GM19372 (cell line): ENCODE results near the gene MC2R.

Experiments used
- ATAC-seq: cut with Tn5 transposase; IDR thresholded peaks from one replicate; pipeline ENCODE4 v1.9.1; 2021; ENCODE audit warnings: mild to moderate bottlenecking, low read depth, moderate library complexity; ENCODE audit not compliant: unreplicated experiment

MC2R gene

GRCh38 chr18:13915391-13915790 is at the start of gene MC2R:
Gene MC2R, minus strand, starts transcription at chr18:13915536. Its CDS starts 30,018 bp downstream, at chr18:13885518.
- ATAC-seq: no peak

DNA sequence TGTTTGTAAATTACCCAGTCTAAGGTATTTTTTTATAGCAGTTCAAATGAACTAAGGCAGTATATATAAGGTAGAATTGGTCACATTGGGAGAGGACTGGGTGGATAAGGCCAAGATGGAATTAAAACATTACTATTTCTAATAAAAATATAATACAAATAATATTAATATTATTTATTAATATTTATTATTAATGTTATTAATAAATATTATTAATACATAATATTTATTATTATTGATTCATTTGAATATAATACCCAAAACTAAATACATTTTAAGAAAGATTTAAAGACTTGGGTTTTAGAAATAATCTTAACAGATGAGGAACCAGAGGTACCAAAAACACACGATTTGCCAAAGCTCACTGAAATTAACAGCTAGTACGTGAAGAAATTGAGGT is 30.5 kb upstream of the MC2R start:
- no peak for ATAC-seq

GRCh38 chr18:13943338-13943737 is 28.0 kb upstream of the MC2R start:
- no peak for ATAC-seq

GRCh38 chr18:13940326-13940725 is 25.0 kb upstream of the MC2R start:
- ATAC-seq: no peak

DNA sequence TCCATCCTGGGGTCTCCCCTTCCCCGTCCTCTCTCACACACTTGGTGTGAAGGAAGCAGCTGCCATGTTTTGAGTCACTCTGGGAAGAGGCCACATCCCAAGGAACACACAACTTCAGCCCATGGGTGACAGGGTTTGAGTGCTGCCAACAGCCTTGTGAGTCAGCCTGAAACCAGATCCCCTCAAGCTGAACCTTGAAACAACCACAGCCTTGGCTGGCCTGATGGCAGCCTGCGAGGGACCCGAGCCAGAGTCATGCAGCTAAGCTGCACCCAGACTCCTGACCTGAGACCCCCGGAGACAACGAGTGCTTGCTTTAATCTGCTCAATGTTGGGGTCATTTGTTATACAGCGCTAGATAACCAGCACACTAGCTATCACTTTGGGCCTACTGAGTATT is 19.3 kb upstream of the MC2R start:
- no peak for ATAC-seq

DNA sequence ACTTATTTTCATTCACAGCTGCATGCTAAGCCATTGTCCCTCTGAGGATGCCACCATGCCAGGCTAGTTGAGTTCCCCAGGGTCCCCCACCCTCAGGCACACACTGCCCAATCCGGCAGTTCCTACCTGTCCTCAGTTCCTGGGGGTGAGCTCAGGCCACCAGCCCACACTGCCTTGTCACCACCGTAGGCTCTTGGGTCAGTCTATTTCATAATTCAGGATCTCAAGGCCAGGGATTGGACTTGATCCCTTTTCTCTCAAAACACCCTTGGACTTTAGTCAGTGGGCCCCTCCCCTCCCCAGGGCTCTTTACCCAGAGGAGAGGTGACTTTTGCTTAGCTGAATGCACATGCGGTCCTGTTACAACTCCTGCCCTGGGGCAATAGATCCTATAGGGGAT is 18.7 kb upstream of the MC2R start:
- no peak for ATAC-seq

- ATAC-seq: no peak
Measured at GRCh38 chr18:13932285-13933025, 17.1 kb upstream of the MC2R start.

DNA sequence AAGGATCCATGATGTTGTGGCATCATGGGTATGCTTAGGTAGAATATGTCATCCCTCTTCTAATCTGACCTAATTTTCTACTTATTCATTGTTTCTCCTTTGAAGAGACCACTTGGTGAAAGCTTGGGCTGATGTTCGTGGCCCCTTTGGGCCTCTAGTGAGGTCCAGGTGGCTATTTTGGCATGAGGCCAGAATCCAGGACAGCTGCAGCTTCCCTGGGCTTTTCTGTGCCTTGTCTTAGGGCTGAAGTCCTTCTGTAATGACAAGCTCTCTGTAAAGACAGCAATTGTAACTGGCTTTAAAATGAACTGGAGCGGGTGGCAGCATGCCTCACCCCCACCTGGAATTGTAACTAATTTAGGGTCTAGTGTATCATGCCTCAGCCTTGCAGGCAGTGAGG is 15.6 kb upstream of the MC2R start:
- no peak for ATAC-seq

- ATAC-seq: no peak
Measured at GRCh38 chr18:13923221-13923620, 7.9 kb upstream of the MC2R start.

DNA sequence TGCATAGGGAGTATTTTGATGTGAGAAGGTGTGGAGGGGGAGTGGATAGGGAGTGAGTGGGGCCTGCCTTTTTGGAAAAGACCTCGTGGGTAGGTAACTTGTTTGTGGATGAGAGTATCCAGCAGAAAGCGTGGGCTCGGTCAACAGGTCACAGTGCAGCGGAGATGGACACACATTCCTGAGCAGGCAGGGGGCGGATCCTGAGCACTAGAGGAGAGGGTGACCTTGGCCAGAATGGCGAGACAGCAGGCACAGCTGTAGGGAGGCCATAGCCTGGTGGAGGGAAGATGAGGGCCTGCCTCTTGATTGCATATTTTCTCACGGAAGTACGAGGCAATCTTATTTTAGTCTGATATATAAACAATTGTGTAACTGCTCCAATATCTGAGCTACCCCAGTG is 3.6 kb upstream of the MC2R start:
- ATAC-seq: no peak

DNA sequence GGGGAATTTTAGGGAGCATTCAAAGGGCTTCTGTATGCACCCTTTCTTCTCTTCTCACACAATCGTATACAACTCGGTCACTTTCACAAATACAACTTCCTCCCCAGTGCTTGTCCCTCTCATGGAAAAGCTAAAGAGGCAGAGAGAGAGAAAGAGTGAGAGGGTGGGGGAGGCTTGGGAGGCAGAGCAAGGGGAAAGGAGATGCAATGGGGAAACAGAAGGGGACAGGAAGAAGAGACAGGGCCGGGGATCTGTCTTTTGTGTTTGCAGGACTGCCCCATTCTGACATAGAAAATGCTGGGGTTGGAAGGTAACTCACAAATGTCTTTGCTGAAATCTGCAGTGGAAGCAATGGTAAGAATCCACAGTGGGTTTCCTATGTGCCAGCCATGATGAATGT is 2.1 kb upstream of the MC2R start:
- ATAC-seq: no peak

DNA sequence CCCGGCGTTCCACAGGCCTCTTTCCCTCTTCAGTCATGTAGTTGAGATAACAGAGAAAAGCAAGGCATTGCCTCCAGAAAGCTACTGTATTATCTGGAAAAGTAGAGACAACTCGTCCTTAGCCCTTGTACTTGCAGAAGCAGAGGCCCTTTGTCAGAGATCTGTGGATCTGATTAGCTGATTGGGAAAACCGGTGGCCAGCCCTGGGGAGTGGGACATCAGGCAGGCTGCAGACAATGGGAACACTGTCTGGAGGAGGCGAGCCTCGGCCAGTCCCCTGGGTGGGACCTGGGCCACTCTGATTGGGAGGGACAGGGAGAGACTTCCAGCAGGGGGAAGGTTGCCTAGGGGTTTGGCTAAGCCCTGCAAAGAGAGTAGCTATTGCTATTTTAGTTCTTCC is 1.2 kb upstream of the MC2R start:
- ATAC-seq: no peak

GRCh38 chr18:13915995-13916431 is 677 bp upstream of the MC2R start:
- ATAC-seq: no peak

- no peak for ATAC-seq
Measured at GRCh38 chr18:13914756-13915155, 580 bp downstream of the MC2R start.

- no peak for ATAC-seq
Measured at GRCh38 chr18:13914170-13914569, 1.2 kb downstream of the MC2R start.

DNA sequence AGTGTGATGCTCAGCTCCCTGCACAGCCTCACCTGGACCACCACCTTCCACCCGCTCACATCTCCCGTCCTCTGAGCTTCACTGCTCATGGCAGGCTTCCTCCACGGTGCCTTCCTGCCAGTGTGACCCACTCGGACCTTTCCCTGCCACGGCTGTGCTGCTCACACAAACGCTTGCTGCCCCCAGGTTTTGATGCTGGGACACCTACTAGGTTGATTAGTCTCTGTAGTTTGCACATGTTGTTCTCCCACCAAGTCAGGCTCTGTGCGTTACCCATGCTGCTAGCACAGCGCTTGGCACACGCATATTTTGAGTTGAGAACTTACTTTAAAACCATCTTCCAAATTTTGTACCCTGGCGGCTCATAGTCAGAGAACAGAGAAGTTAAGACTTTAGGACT is 2.1 kb downstream of the MC2R start:
- ATAC-seq: no peak

DNA sequence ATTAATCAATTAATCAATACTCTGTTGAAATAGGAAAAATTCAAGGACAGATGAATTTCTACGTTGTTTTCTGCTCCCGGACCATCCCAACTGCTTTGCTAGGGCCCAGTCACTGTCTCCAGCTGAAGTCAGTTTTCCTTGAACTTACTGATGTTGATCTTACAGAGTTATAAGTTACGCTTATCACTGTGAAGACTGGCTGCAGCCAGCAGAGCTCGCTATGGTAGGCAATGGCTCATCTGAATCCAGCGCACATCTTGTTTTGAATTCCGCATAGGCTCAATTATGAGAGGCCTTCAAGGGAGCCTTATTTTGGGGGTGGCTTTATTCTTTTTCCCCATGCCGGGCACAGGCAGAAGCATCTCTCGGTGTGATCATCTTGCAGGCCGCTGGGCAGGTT is 2.7 kb downstream of the MC2R start:
- no peak for ATAC-seq

DNA sequence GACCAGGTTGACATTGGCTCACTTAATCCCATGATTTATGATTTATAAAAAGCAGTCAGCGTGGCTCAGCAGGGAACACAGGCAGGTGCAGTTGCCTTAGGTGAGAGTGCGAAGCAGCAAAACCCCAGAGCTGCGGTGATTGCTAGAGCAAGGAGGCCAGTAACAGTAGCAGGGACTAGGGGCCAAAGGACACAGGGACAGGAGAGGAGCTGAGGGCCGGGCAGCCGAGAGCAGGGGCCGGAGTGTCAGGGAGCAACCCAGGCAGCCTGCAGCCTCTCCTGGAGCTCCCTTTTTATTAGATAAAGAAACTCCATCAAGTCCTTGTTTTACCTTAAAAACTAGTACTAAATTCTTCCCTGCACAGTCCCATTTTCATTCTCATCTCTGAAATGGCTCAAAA is 4.3 kb downstream of the MC2R start:
- ATAC-seq: no peak

DNA sequence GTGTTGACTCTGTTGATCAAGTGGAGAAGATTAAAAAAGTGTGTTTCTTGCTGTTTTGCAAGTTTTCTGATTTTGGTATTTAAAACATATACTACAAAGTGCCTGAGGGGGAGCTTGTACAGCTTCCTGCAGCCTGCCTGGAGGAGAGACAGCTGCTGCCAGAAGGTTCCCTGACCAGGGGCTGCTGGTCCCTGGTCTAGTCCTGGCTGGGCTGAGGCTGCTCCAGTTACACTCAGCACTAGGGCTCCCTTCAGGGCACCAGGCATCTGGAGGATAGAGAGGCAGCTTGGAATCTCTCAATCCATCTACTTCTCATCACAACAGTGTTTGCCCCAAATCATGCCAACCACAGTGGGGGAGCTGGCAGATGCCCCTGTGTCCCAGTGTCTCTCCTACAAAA is 4.8 kb downstream of the MC2R start:
- ATAC-seq: no peak

DNA sequence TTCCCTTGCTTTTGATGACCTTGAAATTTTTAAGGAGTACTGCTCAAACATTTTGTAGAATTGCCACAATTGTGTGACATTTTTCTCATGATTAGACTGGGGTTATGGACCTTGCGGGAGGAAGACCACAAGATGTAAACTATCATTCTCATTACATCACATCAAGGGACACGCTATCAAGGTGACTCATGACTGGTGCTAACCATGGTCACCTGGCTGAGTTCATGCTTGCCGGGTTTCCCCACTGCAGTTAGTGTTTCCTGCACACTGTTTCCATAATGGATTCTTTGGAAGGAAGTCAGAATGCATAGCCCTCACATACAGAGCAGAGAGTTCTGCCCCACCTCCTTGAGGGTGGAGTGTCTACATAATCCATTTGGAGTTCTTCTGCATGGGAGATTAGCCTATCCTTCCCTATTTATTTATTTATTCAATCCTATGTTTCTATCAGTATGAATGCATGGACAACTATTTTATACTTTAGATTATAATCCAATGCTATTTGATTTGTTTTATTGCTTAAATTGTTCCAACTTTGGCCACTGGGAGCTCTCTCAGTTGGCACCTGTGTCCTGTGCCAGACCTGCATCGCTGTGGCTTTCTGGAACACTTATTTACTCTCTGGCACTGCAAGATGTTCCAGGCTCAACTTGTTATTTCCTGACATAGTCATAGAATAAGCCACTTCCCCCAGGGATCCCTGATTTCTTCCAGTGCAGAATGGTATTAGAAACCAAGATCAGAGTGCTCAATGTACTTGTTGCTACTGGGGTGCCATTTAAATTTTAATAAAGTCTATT is 6.0 kb downstream of the MC2R start:
- no peak for ATAC-seq

- ATAC-seq: no peak
Measured at GRCh38 chr18:13900633-13901032, 14.7 kb downstream of the MC2R start.

- no peak for ATAC-seq
Measured at GRCh38 chr18:13895505-13896033, 19.8 kb downstream of the MC2R start.
